GM12873 (cell line): ENCODE data around the gene KCTD3.

Experiments used
- TF ChIP-seq, protein P1 (sequence below): IDR thresholded peaks from 2 replicates; pipeline ENCODE4 v1.5.1; 2012; ENCODE audit warnings: low read depth, mild to moderate bottlenecking, moderate library complexity, low read length, control low read depth; ENCODE audit not compliant: insufficient read depth; ENCODE audit errors: missing control alignments

Gene KCTD3

DNA sequence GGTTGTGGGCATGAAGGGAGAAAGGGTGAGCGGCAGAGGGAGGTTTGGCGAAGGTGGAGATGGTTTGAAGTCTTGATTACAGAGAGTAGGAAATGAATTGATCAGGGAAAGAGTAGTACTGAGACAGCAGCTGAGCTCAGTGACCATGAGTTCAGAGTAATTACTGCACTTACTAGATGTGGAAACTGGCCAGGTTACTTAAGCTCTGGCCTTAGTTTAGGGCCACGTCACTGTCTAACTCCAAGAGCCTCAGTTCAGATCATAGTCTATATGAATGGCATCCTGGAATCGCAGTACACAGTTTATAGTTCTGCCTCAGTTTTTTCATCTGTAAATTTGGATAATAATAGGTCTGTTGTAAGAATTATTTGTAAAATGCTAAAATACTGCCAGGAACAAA, 78.1 kb downstream of the KCTD3 start:
- TF ChIP-seq, protein P1, sequence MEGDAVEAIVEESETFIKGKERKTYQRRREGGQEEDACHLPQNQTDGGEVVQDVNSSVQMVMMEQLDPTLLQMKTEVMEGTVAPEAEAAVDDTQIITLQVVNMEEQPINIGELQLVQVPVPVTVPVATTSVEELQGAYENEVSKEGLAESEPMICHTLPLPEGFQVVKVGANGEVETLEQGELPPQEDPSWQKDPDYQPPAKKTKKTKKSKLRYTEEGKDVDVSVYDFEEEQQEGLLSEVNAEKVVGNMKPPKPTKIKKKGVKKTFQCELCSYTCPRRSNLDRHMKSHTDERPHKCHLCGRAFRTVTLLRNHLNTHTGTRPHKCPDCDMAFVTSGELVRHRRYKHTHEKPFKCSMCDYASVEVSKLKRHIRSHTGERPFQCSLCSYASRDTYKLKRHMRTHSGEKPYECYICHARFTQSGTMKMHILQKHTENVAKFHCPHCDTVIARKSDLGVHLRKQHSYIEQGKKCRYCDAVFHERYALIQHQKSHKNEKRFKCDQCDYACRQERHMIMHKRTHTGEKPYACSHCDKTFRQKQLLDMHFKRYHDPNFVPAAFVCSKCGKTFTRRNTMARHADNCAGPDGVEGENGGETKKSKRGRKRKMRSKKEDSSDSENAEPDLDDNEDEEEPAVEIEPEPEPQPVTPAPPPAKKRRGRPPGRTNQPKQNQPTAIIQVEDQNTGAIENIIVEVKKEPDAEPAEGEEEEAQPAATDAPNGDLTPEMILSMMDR, result no peak

DNA sequence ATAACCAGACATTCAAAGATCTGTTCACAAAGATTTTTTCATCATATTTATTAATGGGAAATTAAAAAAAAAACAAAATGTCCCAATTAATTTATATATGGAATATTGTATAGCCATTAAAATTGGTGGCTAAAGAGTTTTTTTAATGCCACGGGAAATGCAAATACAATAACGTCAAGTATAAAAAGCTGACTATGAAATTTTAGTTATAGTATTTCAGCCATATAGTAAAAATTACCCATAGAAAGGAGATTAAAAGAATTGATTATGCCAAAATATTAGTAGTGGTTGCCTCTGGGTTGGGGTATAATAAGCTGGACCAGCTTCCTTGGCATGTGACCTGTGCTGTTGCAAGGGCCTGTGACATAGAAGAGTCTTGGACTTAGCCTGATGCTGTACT, 78.8 kb downstream of the KCTD3 start:
- TF ChIP-seq, protein P1, result no peak

DNA sequence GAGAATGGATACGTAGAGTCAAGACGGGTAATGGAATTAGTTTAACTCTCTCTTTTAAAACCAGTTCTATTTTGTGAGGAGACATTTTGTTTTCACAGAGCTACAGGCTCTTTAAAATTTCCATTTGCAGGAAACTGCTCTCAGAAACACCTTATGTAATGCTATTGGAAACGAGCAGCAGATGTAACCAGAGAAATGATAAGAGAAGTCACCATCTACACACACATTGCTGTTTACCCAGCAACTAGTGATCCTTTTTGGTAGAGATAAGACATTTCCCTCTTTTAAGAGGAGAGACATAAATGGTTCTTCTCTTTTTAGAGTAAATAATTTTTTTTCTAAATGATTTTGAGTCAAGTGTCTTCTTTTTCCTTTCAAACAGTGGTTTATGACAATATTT, 80.6 kb downstream of the KCTD3 start:
- TF ChIP-seq, protein P1, result no peak

DNA sequence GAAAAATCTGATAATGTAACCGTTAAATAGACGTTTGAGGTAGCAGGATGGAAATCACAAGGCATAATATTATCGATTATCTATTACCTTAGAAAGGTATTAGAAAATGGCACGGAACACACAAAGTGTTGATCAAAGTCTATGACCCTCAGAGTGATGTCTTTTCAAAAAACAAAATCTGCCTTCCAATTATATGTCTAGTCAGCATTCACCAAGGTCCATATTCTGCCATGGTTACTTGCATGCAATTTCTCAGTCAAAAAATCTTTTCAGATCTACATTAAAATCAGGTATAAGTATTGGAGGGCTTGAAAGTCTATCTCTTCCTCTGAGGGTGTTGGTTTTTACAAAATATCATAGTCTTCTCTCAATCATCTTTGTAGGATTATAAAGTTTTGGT, 81.9 kb downstream of the KCTD3 start:
- TF ChIP-seq, protein P1, result no peak

DNA sequence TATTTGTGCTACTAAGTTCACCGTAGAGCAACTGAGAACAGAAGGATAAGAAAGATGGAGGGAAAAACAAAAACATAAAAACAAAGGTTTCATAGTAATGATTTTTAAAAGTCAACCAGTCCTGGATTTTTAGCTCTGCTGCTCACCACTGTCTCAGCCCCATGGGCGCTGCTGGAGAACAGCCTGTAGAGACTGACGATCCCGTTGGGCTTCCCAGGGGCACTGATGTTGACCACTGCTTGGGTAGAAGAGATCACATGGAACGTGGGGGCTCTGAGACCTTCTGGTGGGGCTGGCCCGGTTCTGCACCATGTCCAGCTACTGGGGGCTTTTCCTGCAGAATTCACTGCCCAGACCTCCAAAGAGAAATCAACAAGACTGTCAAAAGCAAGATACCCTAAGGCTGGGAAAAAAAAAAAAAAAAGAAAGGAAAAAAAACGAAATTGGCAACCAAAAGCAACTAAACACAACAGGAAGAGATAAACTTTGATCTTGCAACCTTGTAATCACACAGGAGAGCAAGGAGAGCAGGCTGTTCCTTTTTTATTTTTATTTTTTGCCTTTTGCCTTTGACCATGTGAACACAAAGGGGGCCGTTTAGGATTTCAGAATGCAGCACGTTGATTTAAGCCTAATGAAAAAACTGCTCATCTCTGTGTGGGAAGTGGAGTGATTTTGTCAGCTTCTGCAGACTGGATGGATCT, 83.5 kb downstream of the KCTD3 start:
- TF ChIP-seq, protein P1, result no peak

DNA sequence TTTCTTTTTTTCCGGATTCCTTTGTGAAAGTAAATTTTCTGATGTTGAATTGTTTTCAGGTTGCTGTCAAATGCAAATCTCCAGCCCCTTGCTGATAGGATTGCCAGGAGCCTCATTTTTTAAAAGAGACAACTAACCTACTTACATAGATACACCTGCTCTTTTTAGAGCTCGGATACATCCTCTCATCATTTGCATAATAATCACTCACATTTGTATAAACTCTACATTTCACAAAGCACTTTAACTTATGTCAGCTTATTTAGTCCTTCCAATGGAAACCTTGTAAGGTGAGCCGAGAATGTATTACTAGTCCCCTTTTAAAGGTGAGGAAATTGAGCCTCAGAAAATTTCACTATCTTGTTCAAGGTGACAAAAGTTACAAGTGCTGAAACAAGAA, 84.8 kb downstream of the KCTD3 start:
- TF ChIP-seq, protein P1, result no peak

DNA sequence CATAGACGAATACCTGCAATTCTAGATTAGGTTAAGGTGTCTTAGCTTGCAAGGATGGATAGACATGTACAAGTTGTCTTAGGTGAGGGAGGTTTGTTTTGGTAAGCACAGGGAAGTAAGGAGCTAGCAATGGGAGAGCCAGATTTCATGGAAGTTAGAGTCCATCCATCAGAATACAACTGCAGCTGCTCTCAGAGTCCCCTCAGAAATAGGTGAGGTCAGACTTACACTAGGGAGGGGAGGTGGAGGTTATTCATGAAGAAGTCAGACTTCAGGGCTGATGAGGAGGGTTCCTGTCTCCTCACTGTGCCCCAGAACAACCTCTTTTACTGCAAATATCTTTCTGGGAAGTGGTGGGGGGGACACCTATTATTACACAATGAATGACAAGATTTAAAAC, 85.3 kb downstream of the KCTD3 start:
- TF ChIP-seq, protein P1, result no peak
